MM.1S (cell line): Measurements from ENCODE around the gene MAD1L1.

Experiments used
- DNase-seq: peaks from one replicate; pipeline ENCODE4 v3.0.0-alpha.2; 2015
- H2AFZ ChIP-seq: fragments of 300-600 bp; sonication (generic); 2 replicates; pipeline ENCODE4 v1.6.0; 2016; ENCODE audit warnings: antibody characterized with exemption, low read length
- H3F3A ChIP-seq: fragments of 300-600 bp; sonication (generic); 2 replicates; pipeline ENCODE4 v1.6.1; 2016; ENCODE audit warnings: mild to moderate bottlenecking, antibody characterized with exemption, low read length, moderate library complexity, mixed read lengths; ENCODE audit not compliant: insufficient read depth
- H3K27ac ChIP-seq: fragments of 300-600 bp; sonication (generic); 2 replicates; pipeline ENCODE4 v1.5.1; 2016; ENCODE audit warnings: mild to moderate bottlenecking, low read length
- H3K27me3 ChIP-seq: fragments of 300-600 bp; sonication (generic); replicated peaks from 2 replicates; pipeline ENCODE4 v1.6.0; 2016; ENCODE audit warnings: low read length; ENCODE audit not compliant: insufficient read depth
- H3K36me3 ChIP-seq: fragments of 300-600 bp; sonication (generic); replicated peaks from 2 replicates; pipeline ENCODE4 v1.6.1; 2016; ENCODE audit warnings: mild to moderate bottlenecking, low read length, mixed read lengths; ENCODE audit not compliant: insufficient read depth
- H3K4me1 ChIP-seq: fragments of 300-600 bp; sonication (generic); 2 replicates; pipeline ENCODE4 v1.6.1; 2016; ENCODE audit warnings: low read length, mixed read lengths
- H3K4me2 ChIP-seq: fragments of 300-600 bp; sonication (generic); 2 replicates; pipeline ENCODE4 v1.6.0; 2016; ENCODE audit warnings: low read depth, low read length
- H3K4me3 ChIP-seq: fragments of 300-600 bp; sonication (generic); 2 replicates; pipeline ENCODE4 v1.5.1; 2016; ENCODE audit warnings: low read length, mixed read lengths
- H3K79me2 ChIP-seq: fragments of 300-600 bp; sonication (generic); 2 replicates; pipeline ENCODE4 v1.6.1; 2016; ENCODE audit warnings: mixed run types, low read length, mixed read lengths
- H3K9ac ChIP-seq: fragments of 300-600 bp; sonication (generic); 2 replicates; pipeline ENCODE4 v1.6.1; 2016; ENCODE audit warnings: low read length, mixed read lengths
- H3K9me2 ChIP-seq: fragments of 300-600 bp; sonication (generic); replicated peaks from 2 replicates; pipeline ENCODE4 v1.6.1; 2016; ENCODE audit warnings: mild to moderate bottlenecking, low read length, mixed read lengths; ENCODE audit not compliant: insufficient read depth
- H3K9me3 ChIP-seq: fragments of 300-600 bp; sonication (generic); replicated peaks from 2 replicates; pipeline ENCODE4 v1.6.1; 2016; ENCODE audit warnings: mild to moderate bottlenecking, low read length, mixed read lengths; ENCODE audit not compliant: insufficient read depth
- H4K20me1 ChIP-seq: fragments of 300-600 bp; sonication (generic); 2 replicates; pipeline ENCODE4 v1.6.1; 2016; ENCODE audit warnings: mild to moderate bottlenecking, low read length, moderate library complexity, mixed read lengths; ENCODE audit not compliant: insufficient read depth
- CTCF ChIP-seq: fragments of 300-600 bp; sonication (generic); IDR thresholded peaks from 2 replicates; pipeline ENCODE4 v1.5.1; 2016; ENCODE audit warnings: antibody characterized with exemption, low read length, mixed read lengths
- EZH2 ChIP-seq: fragments of 300-600 bp; sonication (generic); optimal IDR thresholded peaks from 2 replicates; pipeline ENCODE3; 2017; ENCODE audit warnings: low read depth, mild to moderate bottlenecking, antibody characterized with exemption, low read length, mixed read lengths
- EZH2phosphoT487 ChIP-seq: fragments of 300-600 bp; sonication (generic); IDR thresholded peaks from 2 replicates; pipeline ENCODE4 v1.6.1; 2018; ENCODE audit warnings: antibody characterized with exemption, low read length

MAD1L1 gene

DNA sequence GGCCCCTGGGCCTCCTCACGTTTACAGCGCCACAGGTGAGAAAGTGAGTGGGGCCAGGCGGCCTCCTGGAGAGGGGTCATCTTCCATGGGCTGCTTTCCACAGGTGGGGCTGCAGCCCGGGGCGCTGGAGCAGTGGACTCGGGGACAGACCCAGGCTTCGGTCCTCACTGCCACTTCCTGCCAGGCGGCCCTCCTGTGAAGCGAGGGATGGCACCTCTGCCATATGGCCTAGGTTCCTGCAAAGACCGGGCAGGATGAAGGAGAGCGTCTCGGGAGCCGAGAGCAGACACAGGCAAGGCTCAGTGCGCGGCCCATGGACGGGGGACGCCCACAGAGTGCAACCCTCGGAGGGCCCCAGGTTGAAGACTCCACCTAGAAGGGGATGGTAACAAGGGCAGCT is 106.8 kb downstream of the MAD1L1 start:
- Histone ChIP-seq H4K20me1 (no peaks in the 10 kb centered on the region), H3K27ac (no peak overlapping the region), H3F3A (no peaks in the 10 kb centered on the region), H2AFZ (no peak overlapping the region), H3K27me3 (no peaks in the 10 kb centered on the region), H3K4me3 (no peak overlapping the region), H3K4me2 (no peak overlapping the region), H3K9me2 (no peaks in the 10 kb centered on the region), H3K4me1 (no peaks in the 10 kb centered on the region), H3K9ac (no peak overlapping the region), H3K79me2 (no peaks in the 10 kb centered on the region), H3K36me3 (no peaks in the 10 kb centered on the region), H3K9me3 (no peaks in the 10 kb centered on the region)
- DNase-seq, result no peak
- TF ChIP-seq EZH2phosphoT487 (no peak), EZH2 (no peak), CTCF (no peak)

DNA sequence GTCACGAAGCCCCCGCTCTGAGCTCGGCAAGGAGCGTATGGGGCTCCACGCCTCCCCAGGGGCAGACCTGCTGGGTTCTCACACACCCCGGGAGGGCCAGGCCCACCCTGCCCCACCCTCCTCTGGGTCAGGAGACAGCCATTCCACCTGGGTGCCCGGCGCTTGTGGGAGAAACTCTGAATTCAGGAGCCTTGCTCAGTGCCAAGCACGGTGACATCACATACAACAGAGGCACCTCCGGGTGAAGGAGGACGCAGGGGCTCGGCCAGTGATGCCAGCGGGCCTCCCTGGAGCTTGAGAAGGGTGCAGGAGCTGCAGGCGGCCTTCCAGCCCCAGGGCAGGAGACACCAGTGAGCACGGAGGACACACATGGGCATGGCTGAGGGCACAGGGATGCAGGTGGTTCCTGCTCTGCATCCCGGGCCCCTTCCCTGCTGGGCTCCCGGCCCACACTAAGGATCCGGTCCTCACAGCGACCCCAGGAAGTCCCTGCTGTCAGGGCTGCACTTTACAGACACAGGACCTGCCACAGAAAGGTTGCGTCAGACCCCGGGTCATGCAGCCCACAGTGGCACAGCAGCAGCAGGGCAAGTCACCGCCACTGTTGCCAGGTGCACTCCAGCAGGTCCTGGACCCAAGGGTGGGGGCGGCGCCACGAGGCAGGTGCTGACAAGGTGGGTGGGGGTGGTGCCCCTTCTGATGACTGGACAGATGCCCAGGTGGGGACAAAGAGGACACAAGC is 108.0 kb downstream of the MAD1L1 start:
- H3K4me3 ChIP-seq, result no peak overlapping the region
- no peaks in the 10 kb centered on the region for H4K20me1 ChIP-seq
- H3K9me3 ChIP-seq, result no peaks in the 10 kb centered on the region
- TF ChIP-seq CTCF (no peak), EZH2 (no peak), EZH2phosphoT487 (no peak)
- H3F3A ChIP-seq, result no peaks in the 10 kb centered on the region
- H3K9me2 ChIP-seq, result no peaks in the 10 kb centered on the region
- H3K36me3 ChIP-seq, result no peaks in the 10 kb centered on the region
- DNase-seq, result no peak
- no peaks in the 10 kb centered on the region for H3K79me2 ChIP-seq
- H3K9ac ChIP-seq, result no peak overlapping the region
- H3K27me3 ChIP-seq, result no peaks in the 10 kb centered on the region
- H3K4me1 ChIP-seq, result no peaks in the 10 kb centered on the region
- H2AFZ ChIP-seq, result no peak overlapping the region
- no peak overlapping the region for H3K4me2 ChIP-seq
- H3K27ac ChIP-seq, result no peak overlapping the region

GRCh38 chr7:2123916-2124315 is 108.8 kb downstream of the MAD1L1 start:
- Histone ChIP-seq H3K4me3 (no peak overlapping the region), H3K79me2 (no peaks in the 10 kb centered on the region), H3K9ac (no peak overlapping the region), H3K27ac (no peak overlapping the region), H4K20me1 (no peaks in the 10 kb centered on the region), H3K9me2 (no peaks in the 10 kb centered on the region), H2AFZ (no peak overlapping the region), H3K36me3 (no peaks in the 10 kb centered on the region), H3F3A (no peaks in the 10 kb centered on the region), H3K4me2 (no peak overlapping the region), H3K27me3 (no peaks in the 10 kb centered on the region), H3K9me3 (no peaks in the 10 kb centered on the region), H3K4me1 (no peaks in the 10 kb centered on the region)
- DNase-seq, result no peak
- TF ChIP-seq EZH2 (no peak), EZH2phosphoT487 (no peak), CTCF (no peak)
